Fibroblast of villous mesenchyme (primary cell): ENCODE data around the gene MPL. TPM values are rescaled to one million over a fixed set of nuclear protein-coding genes. Genes with fewer than 3 reads are reported as not detected.
"Not testable (repeated sequence)": the region's sequence is repeated elsewhere in the genome, so short reads cannot be mapped to it uniquely, and the experiment has no call there.

Source experiments
- DNase-seq: peaks from one replicate; pipeline ENCODE4 v3.0.0-alpha.2; 2010; ENCODE audit warnings: low read depth
- H3K4me3 ChIP-seq: 2 replicates; pipeline ENCODE4 v1.5.1; 2011; ENCODE audit warnings: low read depth, mild to moderate bottlenecking, low read length
- total RNA-seq: library from RNA; depleted of rRNA; stranded (reverse); fragments of >200 nt; gene quantifications from 2 replicates; pipeline ENCODE4 v1.2.3, GENCODE V29; 2012
- TF ChIP-seq, protein P1 (sequence below): IDR thresholded peaks from 2 replicates; pipeline ENCODE4 v1.5.1; 2012; ENCODE audit warnings: low read depth, mild to moderate bottlenecking, low read length; ENCODE audit not compliant: insufficient read depth

Gene MPL
- total RNA-seq, 1 donor, result not detected

DNA sequence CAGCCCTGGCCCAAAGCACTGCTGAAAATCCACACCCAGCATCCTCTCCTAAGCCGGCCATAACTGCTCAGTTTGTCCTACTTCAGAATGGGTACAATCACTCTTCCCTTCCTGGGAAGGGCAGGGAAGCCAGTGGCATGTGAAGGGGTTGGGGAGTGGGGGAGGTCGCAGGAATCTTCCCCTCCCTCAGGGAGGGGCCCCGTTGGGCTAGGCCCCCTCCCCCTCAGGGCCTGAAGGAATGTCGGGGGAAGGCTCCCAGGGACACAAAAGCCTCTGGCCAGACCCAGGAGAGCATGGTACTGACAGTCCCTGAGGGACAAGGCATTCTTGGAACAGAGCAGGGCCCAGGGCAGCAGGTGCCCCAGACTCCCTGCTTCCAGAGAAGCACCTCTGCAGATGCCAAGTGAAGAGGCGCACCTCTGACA is 29.0 kb downstream of the MPL start:
- H3K4me3 ChIP-seq, result peak overlapping the region; percentile 75
- TF ChIP-seq, protein P1, sequence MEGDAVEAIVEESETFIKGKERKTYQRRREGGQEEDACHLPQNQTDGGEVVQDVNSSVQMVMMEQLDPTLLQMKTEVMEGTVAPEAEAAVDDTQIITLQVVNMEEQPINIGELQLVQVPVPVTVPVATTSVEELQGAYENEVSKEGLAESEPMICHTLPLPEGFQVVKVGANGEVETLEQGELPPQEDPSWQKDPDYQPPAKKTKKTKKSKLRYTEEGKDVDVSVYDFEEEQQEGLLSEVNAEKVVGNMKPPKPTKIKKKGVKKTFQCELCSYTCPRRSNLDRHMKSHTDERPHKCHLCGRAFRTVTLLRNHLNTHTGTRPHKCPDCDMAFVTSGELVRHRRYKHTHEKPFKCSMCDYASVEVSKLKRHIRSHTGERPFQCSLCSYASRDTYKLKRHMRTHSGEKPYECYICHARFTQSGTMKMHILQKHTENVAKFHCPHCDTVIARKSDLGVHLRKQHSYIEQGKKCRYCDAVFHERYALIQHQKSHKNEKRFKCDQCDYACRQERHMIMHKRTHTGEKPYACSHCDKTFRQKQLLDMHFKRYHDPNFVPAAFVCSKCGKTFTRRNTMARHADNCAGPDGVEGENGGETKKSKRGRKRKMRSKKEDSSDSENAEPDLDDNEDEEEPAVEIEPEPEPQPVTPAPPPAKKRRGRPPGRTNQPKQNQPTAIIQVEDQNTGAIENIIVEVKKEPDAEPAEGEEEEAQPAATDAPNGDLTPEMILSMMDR, result no peak
- no peak for DNase-seq

DNA sequence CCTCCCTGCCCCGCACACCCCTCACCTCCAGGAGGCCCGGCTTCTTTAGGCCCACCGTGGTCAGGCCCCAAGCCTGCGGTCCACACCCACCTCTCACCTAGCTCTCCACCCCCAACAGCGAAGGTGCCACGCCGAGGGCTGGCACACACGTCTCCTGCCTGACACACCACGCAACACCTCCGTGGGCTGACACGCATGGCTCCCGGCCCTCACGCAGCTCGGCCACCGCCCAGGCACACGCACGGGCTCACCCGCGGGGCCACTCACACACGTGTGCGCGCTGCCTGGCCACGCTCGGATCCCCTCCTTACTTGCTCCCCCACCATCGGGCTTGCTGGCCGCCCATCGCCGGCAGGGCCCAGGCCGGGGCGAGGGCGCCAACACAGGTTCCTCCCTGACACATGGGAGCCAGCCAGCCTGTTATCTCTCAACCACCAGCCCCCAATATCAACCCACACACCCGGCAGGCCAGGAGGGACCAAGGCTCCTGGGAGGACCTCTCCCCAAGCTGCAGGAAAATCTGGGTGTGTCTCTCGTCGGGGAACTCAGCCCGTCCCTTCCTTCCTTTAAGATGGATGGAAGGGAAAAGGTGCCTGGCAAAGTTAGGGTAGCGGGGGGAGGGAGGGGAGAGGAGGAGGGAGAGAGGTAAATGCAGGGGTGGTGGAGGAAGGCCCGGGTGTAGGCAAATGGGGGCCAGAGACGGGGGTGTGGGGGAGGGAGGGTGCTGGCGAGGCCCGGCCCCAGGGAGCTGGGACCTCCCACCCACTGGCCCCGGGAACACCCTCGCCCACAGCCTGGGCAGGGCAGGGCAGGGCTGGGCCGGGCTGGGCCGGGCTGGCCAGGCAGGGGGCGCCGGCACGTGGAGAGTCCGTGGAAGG is 29.6 kb downstream of the MPL start:
- TF ChIP-seq, protein P1, result no peak

DNA sequence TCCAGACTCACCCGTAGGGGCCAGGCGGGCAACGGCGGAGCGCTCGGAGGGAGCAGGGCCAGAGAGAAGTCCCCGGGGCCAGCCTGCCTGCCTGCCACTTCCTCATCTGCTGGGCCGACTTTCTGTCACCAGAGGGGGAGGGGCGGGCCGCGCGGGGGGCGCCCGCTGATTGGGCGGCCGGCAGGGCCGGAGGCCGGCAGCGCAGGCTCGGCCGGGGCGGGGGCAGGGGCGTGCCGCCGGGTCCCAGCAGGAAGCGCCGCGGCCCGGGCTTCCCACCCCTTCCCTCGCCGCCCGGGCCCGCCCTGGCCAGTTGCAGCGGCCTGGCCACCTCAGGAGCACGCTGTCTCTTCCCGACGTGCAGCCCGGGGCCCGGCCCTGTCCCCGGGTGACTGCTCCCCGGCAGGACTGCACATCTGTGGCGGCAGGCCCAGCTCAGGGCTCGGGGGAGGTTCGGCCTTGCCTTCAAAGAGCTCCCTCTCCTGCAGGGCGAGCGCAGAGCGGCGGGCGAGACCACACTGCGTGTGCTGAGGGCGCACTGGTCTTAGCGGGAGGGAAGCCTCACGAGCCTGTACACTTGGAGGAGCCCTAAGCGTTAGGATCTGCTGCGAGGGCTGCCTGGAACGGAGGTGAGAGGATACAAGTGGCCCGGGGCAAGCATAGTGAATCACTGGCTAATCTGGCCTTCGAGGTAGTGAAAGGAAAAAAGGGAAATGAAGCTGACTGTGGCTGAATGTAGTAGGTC is 30.5 kb downstream of the MPL start, which contains the start of gene ELOVL1:
Gene ELOVL1 (minus strand): TSS at position 108 of the 742 bp plus-strand sequence. CDS start 2,402 bp downstream, outside the sequence.
- TF ChIP-seq, protein P1, result peak; percentile 25
- H3K4me3 ChIP-seq, result peak within 1 kb of the TSS; percentile 75
- peak; percentile 89 for DNase-seq

More for the DNA sequence above, 29.6 kb downstream of the MPL start:
- peak overlapping the region; percentile 75 for H3K4me3 ChIP-seq
- DNase-seq, result no peak

DNA sequence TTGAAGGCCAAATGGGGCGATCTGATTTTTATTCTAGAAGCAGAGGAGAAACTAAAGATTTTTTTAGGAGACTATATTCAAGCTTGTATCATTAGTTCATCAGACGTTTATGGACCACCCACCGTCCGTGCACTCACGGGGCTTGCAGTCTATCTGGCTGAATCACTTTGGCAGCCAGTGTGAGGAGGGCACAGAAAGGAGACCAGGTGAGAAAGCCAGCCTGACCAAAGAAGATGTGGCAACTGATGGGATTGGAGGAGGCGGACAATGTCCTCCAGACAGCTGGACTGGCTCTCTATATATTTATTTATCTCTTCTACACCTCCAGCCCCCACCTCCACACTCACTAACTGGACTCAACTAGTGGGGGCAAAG is 31.0 kb downstream of the MPL start:
- TF ChIP-seq, protein P1, result no peak
- peak overlapping the region; percentile 59 for H3K4me3 ChIP-seq
- no peak for DNase-seq

DNA sequence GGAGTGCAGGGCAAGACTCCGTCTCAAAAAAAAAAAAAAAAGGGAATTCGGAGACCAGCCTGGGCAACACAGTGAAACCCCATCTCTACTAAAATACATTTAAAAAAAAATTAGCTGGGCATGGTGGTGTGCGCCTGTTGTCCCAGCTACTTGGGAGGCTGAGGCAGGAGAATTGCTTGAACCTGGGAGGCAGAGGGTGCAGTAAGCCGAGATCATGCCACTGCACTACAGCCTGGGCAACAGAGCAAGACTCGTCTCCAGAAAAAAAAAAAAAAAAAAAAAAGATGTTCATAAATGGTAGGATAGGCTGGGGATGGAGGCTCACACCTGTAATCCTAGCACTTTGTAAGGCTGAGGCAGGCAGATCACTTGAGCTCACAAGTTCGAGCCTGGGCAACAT is 32.2 kb downstream of the MPL start:
- H3K4me3 ChIP-seq, DNase-seq: not testable (repeated sequence)

DNA sequence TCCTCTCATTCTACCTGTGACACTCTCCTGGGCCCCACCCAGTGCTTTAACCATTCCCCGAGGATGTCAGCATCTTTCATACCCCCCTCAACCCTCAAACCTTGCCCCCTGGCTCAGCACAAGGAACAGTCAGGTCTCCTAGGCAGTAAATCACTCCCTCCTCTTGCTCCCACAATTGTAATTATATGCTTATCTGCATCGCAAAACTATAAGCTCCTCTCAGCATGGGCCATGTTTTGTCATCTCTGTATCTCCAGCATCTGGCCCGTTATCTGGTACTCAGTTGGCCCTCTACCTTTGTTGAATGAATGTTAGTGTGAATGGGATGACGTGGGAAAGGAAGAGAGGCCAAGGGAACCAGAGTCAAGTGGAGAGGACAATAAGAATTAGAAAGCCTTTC is 32.9 kb downstream of the MPL start:
- DNase-seq, result no peak
- TF ChIP-seq, protein P1, result no peak
- H3K4me3 ChIP-seq, result no peak overlapping the region

DNA sequence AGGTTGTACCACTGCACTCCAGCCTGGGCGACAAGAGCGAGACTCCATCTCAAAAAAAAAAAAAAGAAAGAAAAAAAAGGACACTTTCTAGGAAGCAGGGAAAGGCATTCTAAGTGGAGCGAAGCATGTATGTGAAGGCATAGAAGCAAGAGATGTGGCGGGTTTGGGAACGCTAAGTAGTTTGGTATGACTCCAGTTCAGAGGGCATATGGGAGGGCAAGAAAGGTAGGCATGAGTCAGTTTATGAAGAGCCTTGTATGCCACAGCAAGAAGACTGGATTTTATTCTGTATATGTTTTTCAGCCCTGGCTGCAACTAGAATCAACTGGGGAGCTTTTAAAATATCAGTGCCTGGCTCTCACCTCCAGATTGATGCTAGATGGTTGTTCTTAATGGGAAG is 34.6 kb downstream of the MPL start:
- TF ChIP-seq, protein P1, result no peak
- H3K4me3 ChIP-seq, result no peak overlapping the region
- no peak for DNase-seq
